Heart right ventricle (tissue), 16 donors: ENCODE results near the gene TDRD15. TPM values are rescaled to one million over a fixed set of nuclear protein-coding genes. Genes with fewer than 3 reads are reported as not detected.
A peak's percentile ranks its signal among the peaks of the same experiment; 100 is the strongest.

Experiments
- ATAC-seq, 8 donors: fragments of 200-7000 bp; cut with Tn5 transposase; one replicate each; pipeline ENCODE4 v1.9.1; 2020; ENCODE audit warnings: mild to moderate bottlenecking in 8 of 8, moderate library complexity in 8 of 8, moderate number of reproducible peaks in 1 of 8
- DNase-seq, 2 donors: peaks; one replicate each; pipeline ENCODE4 v3.0.0-alpha.2; 2020
- H3K27ac ChIP-seq, 10 donors: fragments of 200-600 bp; sonication (generic) in 2 of 10; one replicate each; pipeline versions ENCODE4 v1.5.0 to v1.8.0; 2020 to 2022; ENCODE audit warnings: mild to moderate bottlenecking in 3 of 10
- H3K27me3 ChIP-seq, 7 donors: fragments of 200-600 bp; one replicate each; pipeline ENCODE4 v1.8.0; 2021 to 2022; ENCODE audit warnings: mild to moderate bottlenecking in 2 of 7
- H3K36me3 ChIP-seq, 9 donors: fragments of 200-600 bp; sonication (generic) in 1 of 9; one replicate each; pipeline versions ENCODE4 v1.5.0 to v1.8.0; 2020 to 2022; ENCODE audit warnings: mild to moderate bottlenecking in 2 of 9
- H3K4me1 ChIP-seq, 9 donors: fragments of 200-600 bp; sonication (generic) in 1 of 9; one replicate each; pipeline versions ENCODE4 v1.5.0 to v1.8.0; 2020 to 2022; ENCODE audit warnings: mild to moderate bottlenecking in 4 of 9
- H3K4me3 ChIP-seq, 10 donors: fragments of 200-600 bp; sonication (generic) in 2 of 10; one replicate each; pipeline versions ENCODE4 v1.5.0 to v1.8.0; 2020 to 2022; ENCODE audit warnings: mild to moderate bottlenecking in 7 of 10, moderate library complexity in 2 of 10
- H3K9me3 ChIP-seq, 11 donors: fragments of 200-600 bp in 10 of 11; sonication (generic) in 2 of 11; one replicate each; pipeline versions ENCODE4 v1.5.0 to v1.8.0; 2013 to 2022; ENCODE audit warnings: mild to moderate bottlenecking in 2 of 11, control low read depth in 1 of 11, moderate library complexity in 1 of 11
- WGBS, 2 donors: extraction: QIAGEN DNeasy Blood & Tissue Kit; methylation state at CpG; one replicate each; pipeline ENCODE4 v1.1.7; 2013; ENCODE audit warnings: inconsistent platforms in 1 of 2; 5-methylcytosine and 5-hydroxymethylcytosine counted together
- intact Hi-C, 10 donors: fragments of 100-400 bp; cut with DNase I; formaldehyde crosslinking; loops; one replicate each; pipeline versions ENCODE4 v1.11.1 to v1.14.2; 2022
- polyA plus RNA-seq, 2 donors: library from polyadenylated mRNA; stranded (reverse); fragments of 200-250 nt; gene quantifications; one replicate each; pipeline ENCODE4 v1.2.3, GENCODE V29; 2013
- total RNA-seq, 10 donors: library from RNA; stranded (reverse); fragmentation: NEBNext Ultra II Directional in 3 of 10; extraction: Animal tissue kit (Norgen Biotek cat#: 25700) in 3 of 10; gene quantifications; one replicate each; pipeline versions ENCODE4 v1.2.1 to v1.2.4, GENCODE V29; 2021 to 2023
- TF ChIP-seq, protein P1 (sequence below), 9 donors: fragments of 200-600 bp; sonication (generic) in 2 of 9; IDR thresholded peaks; one replicate each; pipeline versions ENCODE4 v1.5.0 to v1.8.0; 2021 to 2022; ENCODE audit warnings: antibody characterized with exemption in 9 of 9, mild to moderate bottlenecking in 5 of 9, moderate library complexity in 1 of 9
- donor health status: Arrhythmogenic right ventricular cardiomyopathy.
- donor health status: ischemic (EF 13 %, LVEDD 7.1; RV severe dilation, severe dysfunction).
- donor health status: healthy with polysubstance abuse.
- donor health status: DM: no; HTN: yes; CAD: no.
- donor health status: DM: no; HTN: no; CAD: no.
- donor health status: ischemic (EF 25% LVEDD 6.9; RV normal size, moderate dysfunction).
- donor health status: ischemic (EF 25% LVEDD 5.7; RV mildly dilated, moderate dysfunction).
- donor health status: healthy.
- donor health status: DM: yes; HTN: yes; CAD: no.
- donor health status: Ischemic cardiomyopathy.
- donor health status: ischemic (EF 35%, LVEDD 5.7; RV mildly dilated, moderate dysfunction).
- donor health status: nonischemic (EF 11% LVEDD 7.7; RV severe dilation, severe dysfunction).
- donor health status: DM: yes; HTN: yes; CAD: no.
- donor health status: PGD.
- donor health status: ischemic (EF 29% LVEDD 5.4; RV normal size, mild dysfunction).
- donor health status: nonischemic (EF 23%, LVEDD 6.1; RV moderate dilation, normal function).

Gene TDRD15
- total and polyA plus RNA-seq, 12 donors, result not detected

GRCh38 chr2:21092308-21092869, 31.4 kb upstream of the TDRD15 start:
- Histone ChIP-seq H3K27me3 (no peaks in the 10 kb centered on the region), H3K4me3 (no peak overlapping the region), H3K9me3 (no peaks in the 10 kb centered on the region), H3K27ac (no peak overlapping the region), H3K4me1 (no peaks in the 10 kb centered on the region), H3K36me3 (no peaks in the 10 kb centered on the region)
- DNase-seq, result no peak
- WGBS, 2 donors, result 70 to 75% methylated on average over 3 of the region's 3 CpGs
- intact Hi-C loops, result no loop called here
- ATAC-seq, result no peak
- TF ChIP-seq, protein P1, sequence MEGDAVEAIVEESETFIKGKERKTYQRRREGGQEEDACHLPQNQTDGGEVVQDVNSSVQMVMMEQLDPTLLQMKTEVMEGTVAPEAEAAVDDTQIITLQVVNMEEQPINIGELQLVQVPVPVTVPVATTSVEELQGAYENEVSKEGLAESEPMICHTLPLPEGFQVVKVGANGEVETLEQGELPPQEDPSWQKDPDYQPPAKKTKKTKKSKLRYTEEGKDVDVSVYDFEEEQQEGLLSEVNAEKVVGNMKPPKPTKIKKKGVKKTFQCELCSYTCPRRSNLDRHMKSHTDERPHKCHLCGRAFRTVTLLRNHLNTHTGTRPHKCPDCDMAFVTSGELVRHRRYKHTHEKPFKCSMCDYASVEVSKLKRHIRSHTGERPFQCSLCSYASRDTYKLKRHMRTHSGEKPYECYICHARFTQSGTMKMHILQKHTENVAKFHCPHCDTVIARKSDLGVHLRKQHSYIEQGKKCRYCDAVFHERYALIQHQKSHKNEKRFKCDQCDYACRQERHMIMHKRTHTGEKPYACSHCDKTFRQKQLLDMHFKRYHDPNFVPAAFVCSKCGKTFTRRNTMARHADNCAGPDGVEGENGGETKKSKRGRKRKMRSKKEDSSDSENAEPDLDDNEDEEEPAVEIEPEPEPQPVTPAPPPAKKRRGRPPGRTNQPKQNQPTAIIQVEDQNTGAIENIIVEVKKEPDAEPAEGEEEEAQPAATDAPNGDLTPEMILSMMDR (IDR thresholded peaks at IDR 0.05), result no peak

GRCh38 chr2:21095178-21095577, 28.6 kb upstream of the TDRD15 start:
- DNase-seq (no peak), ATAC-seq (no peak)
- H3K36me3 ChIP-seq, result no peaks in the 10 kb centered on the region
- TF ChIP-seq, protein P1 (IDR thresholded peaks at IDR 0.05), result no peak
- 25 to 36% methylated on average over 1 of the region's 1 CpG for WGBS, 2 donors
- no peak overlapping the region for H3K27ac ChIP-seq
- no peak overlapping the region for H3K4me3 ChIP-seq
- intact Hi-C loops, result no loop called here
- H3K27me3 ChIP-seq, result no peaks in the 10 kb centered on the region
- peaks cover 0 to 2% (median 0%) of the 10 kb centered on the region in 11 donors for H3K9me3 ChIP-seq
- H3K4me1 ChIP-seq, result peaks cover 0 to 6% (median 0%) of the 10 kb centered on the region in 9 donors

DNA sequence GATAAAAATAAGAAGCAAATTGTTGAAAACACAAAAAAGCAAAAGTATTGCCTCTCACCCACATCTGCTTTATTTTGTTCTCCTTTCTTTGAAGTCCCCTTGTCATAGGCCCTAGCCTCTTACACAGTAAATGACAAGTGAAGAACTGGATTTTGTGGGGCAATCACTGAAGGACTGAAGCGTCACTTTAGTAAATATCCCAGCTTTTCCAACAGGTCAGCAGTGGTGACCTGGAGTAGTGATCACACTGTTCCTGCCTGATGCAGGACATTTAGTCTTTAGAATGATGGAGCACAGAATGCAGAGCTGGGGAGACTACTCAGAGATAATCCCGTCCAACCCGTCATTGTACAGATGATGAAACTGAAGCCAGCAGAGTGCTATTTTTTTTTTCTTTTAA, 28.1 kb upstream of the TDRD15 start:
- WGBS, 2 donors, result 64 to 73% methylated on average over 3 of the region's 3 CpGs
- H3K36me3 ChIP-seq, result no peaks in the 10 kb centered on the region
- no peak overlapping the region for H3K4me3 ChIP-seq
- no peak overlapping the region for H3K27ac ChIP-seq
- no peak for ATAC-seq
- peaks cover 0 to 2% (median 0%) of the 10 kb centered on the region in 11 donors for H3K9me3 ChIP-seq
- TF ChIP-seq, protein P1 (IDR thresholded peaks at IDR 0.05), result no peak
- intact Hi-C loops, result no loop called here
- H3K4me1 ChIP-seq, result peaks cover 0 to 6% (median 0%) of the 10 kb centered on the region in 9 donors
- H3K27me3 ChIP-seq, result no peaks in the 10 kb centered on the region
- DNase-seq, result no peak

DNA sequence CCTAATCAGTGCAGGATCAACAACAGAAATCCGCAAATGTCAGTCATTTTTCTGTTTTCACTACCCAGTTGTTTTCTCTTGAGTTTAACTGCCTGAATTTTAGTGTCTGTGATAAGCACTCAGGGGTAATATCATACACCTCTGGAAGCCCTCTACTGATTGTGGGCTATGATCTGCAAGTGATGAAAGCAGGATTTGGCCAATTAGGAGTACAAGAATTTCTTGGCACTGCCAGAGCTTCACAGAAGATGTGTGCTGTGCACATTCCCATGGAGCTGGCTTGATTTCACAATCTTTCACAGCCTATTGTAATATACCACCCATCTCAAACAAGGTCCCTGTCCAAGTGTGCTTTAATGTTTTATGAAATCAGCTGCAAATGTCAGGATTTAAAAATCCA, 27.3 kb upstream of the TDRD15 start:
- Histone ChIP-seq H3K4me1 (peaks cover 0 to 6% (median 0%) of the 10 kb centered on the region in 9 donors), H3K9me3 (peaks cover 0 to 2% (median 0%) of the 10 kb centered on the region in 11 donors), H3K4me3 (no peak overlapping the region), H3K36me3 (no peaks in the 10 kb centered on the region), H3K27me3 (no peaks in the 10 kb centered on the region), H3K27ac (no peak overlapping the region)
- TF ChIP-seq, protein P1 (IDR thresholded peaks at IDR 0.05), result no peak
- peak in 1 of 8 donors; percentile 32 for ATAC-seq
- WGBS, 2 donors, result 75% methylated on average over 1 of the region's 1 CpG
- intact Hi-C loops, result no loop called here
- no peak for DNase-seq
